ENCODE data around the gene KIAA1755. TPM values are rescaled to one million over a fixed set of nuclear protein-coding genes. Genes with fewer than 3 reads are reported as not detected.

Gene KIAA1755
- total and polyA plus RNA-seq, 2 of the 4 experiments (the other 2 are of a cell fraction) = 2.5 to 5.1 TPM

DNA sequence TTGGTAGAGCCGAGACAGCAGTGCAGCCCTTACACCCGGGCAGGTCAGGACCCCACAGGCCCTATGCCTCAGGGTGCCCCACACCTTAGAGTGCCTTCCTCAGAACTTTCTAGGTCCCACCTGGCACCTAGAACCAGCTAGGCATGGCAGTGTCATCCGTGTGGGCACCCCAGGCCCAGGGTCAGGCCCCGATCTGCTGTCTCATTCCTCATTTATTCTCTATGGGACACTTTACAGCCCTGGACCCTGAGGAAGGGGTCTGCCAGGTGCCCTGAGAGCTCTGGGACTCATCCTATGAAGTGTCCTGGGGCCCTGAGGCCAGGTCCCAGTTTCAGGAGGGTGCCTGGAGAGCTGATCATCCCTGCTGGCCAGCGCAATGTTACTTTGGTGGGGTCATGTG lies 35.3 kb upstream of the KIAA1755 start:
- DNase-seq = no peak
- no peak overlapping the region for H2AK5ac ChIP-seq (ENCODE audit: low read depth, low read length)
- H2BK15ac ChIP-seq (ENCODE audit: low read depth, low read length) = no peak overlapping the region
- H4K91ac ChIP-seq (ENCODE audit: insufficient read depth, low read depth, low read length) = no peak overlapping the region
- no peak overlapping the region for H3K4me2 ChIP-seq (ENCODE audit: low read depth, low read length)
- POLR2A ChIA-PET (ENCODE audit: unreplicated experiment) = no interaction called here
- H3K4ac ChIP-seq (ENCODE audit: low read depth, low read length) = no peak overlapping the region
- H3K27ac ChIP-seq (ENCODE audit: insufficient read depth, low read length) = no peak overlapping the region
- H3K23ac ChIP-seq (ENCODE audit: low read depth, low read length) = no peak overlapping the region
- H2BK20ac ChIP-seq (ENCODE audit: low read depth, low read length) = no peak overlapping the region
- H3K9ac ChIP-seq (ENCODE audit: low read depth, low read length) = no peak overlapping the region
- H4K8ac ChIP-seq (ENCODE audit: low read depth in 2 of 2, low read length in 2 of 2) = no peak overlapping the region
- H3K56ac ChIP-seq (ENCODE audit: extremely low read depth, insufficient read depth, low read length) = no peak overlapping the region
- H2BK5ac ChIP-seq (ENCODE audit: low read depth, low read length, poor library complexity, severe bottlenecking) = no peak overlapping the region
- CTCF ChIA-PET = no interaction called here
- 83% methylated on average over 1 of the region's 5 CpGs; no CpG with 5 or more reads in 1 of the 2 experiments for WGBS, 2 experiments (ENCODE audit: extremely low coverage in 2 of 2, insufficient read length in 1 of 2)
- no peak overlapping the region for H3K14ac ChIP-seq (replicated peaks; ENCODE audit: low read depth, low read length)
- H4K20me1 ChIP-seq (ENCODE audit: insufficient read depth, low read length) = peaks cover 4% of the 10 kb centered on the region; the same call in 1 of the 2 replicates
- no peak overlapping the region for H3K18ac ChIP-seq (ENCODE audit: low read depth, low read length)
- H2BK120ac ChIP-seq (ENCODE audit: low read depth, low read length) = no peak overlapping the region
- TF ChIP-seq FOS (IDR thresholded peaks at IDR 0.05; ENCODE audit: low read depth, low read length) (no peak), SMC3 (IDR thresholded peaks at IDR 0.05; ENCODE audit: low read depth, low read length) (no peak), RFX5 (IDR thresholded peaks at IDR 0.05; ENCODE audit: low read depth, low read length) (no peak), CHD1 (IDR thresholded peaks at IDR 0.05; ENCODE audit: low read depth, low read length) (no peak), BHLHE40 (IDR thresholded peaks at IDR 0.05; ENCODE audit: low read depth, low read length) (no peak), POLR2A (IDR thresholded peaks at IDR 0.05; ENCODE audit: low read depth, low read length) (no peak), RAD21 (IDR thresholded peaks at IDR 0.05; ENCODE audit: low read length) (no peak)
- TF ChIP-seq, protein P1, sequence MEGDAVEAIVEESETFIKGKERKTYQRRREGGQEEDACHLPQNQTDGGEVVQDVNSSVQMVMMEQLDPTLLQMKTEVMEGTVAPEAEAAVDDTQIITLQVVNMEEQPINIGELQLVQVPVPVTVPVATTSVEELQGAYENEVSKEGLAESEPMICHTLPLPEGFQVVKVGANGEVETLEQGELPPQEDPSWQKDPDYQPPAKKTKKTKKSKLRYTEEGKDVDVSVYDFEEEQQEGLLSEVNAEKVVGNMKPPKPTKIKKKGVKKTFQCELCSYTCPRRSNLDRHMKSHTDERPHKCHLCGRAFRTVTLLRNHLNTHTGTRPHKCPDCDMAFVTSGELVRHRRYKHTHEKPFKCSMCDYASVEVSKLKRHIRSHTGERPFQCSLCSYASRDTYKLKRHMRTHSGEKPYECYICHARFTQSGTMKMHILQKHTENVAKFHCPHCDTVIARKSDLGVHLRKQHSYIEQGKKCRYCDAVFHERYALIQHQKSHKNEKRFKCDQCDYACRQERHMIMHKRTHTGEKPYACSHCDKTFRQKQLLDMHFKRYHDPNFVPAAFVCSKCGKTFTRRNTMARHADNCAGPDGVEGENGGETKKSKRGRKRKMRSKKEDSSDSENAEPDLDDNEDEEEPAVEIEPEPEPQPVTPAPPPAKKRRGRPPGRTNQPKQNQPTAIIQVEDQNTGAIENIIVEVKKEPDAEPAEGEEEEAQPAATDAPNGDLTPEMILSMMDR (conservative IDR thresholded peaks at IDR 0.05; ENCODE audit: low read depth, low read length) = no peak
- TF ChIP-seq, protein P2, sequence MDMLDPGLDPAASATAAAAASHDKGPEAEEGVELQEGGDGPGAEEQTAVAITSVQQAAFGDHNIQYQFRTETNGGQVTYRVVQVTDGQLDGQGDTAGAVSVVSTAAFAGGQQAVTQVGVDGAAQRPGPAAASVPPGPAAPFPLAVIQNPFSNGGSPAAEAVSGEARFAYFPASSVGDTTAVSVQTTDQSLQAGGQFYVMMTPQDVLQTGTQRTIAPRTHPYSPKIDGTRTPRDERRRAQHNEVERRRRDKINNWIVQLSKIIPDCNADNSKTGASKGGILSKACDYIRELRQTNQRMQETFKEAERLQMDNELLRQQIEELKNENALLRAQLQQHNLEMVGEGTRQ (IDR thresholded peaks at IDR 0.05; ENCODE audit: low read depth, low read length) = no peak
- BruUV-seq (replicated peaks) = no TSS peak
- H3K4me3 ChIP-seq (ENCODE audit: insufficient read depth, low read depth, low read length) = no peak overlapping the region
- H3K36me3 ChIP-seq (ENCODE audit: control insufficient read depth, insufficient read depth, low read length) = no peaks in the 10 kb centered on the region
- peaks cover 5% of the 10 kb centered on the region; the same call in 1 of the 2 replicates for H3K9me1 ChIP-seq (ENCODE audit: insufficient read depth, low read length)
- H3K9me3 ChIP-seq (ENCODE audit: control insufficient read depth, insufficient read depth, low read length) = no peaks in the 10 kb centered on the region
- intact Hi-C loops (cut with micrococcal nuclease) = no loop called here
- no peak for ATAC-seq (ENCODE audit: low read depth)
- H3K4me1 ChIP-seq (ENCODE audit: control insufficient read depth, insufficient read depth, low read length) = peaks cover 12% of the 10 kb centered on the region
- no peak overlapping the region for H4K5ac ChIP-seq (ENCODE audit: low read depth, low read length)
- in situ Hi-C loops (cut with MboI; ENCODE audit: low sequenced_read_pairs) = no loop called here
- peaks cover 8% of the 10 kb centered on the region for H3K27me3 ChIP-seq (ENCODE audit: control insufficient read depth, insufficient read depth, low read length)
- no peaks in the 10 kb centered on the region for H3K79me1 ChIP-seq (ENCODE audit: low read depth in 1 of 2, low read length in 2 of 2)
- no peak overlapping the region for H2AK9ac ChIP-seq (replicated peaks; ENCODE audit: low read depth, low read length, poor library complexity)
- no peak overlapping the region for H2AFZ ChIP-seq (replicated peaks; ENCODE audit: low read length, poor library complexity)
- dilution Hi-C loops (cut with HindIII; ENCODE audit: low sequenced_read_pairs, unreplicated experiment) = no loop called here

Measured in IMR-90 (cell line).